IMR-90 (cell line): ENCODE data around the gene GPN1. TPM values are rescaled to one million over a fixed set of nuclear protein-coding genes. Genes with fewer than 3 reads are reported as not detected.

Experiments used
- ATAC-seq: fragments of 200-7000 bp; cut with Tn5 transposase; 2 replicates; pipeline ENCODE4 v1.9.1; 2020; ENCODE audit warnings: low read depth, mild to moderate bottlenecking, moderate library complexity
- BruUV-seq: library from RNA; stranded (reverse); fragments of 400-500 nt; replicated peaks from 2 replicates; lab custom pipeline; 2021; lab: Mats Ljungman, UMichigan
- CTCF ChIA-PET: fragments of 300-600 bp; formaldehyde crosslinking; extraction: SDS; loops from one replicate; lab custom pipeline; 2021; ENCODE audit warnings: antibody characterized with exemption; lab: Yijun Ruan, JAX
- POLR2A ChIA-PET: fragments of 300-600 bp; sonication (Branson Sonifier 250); formaldehyde crosslinking; loops from one replicate; lab custom pipeline; 2022; ENCODE audit warnings: antibody characterized with exemption; ENCODE audit not compliant: unreplicated experiment; lab: Charles Lee
- DNase-seq: peaks from one replicate; pipeline ENCODE4 v3.0.0; 2013
- H2AFZ ChIP-seq: replicated peaks from 2 replicates; pipeline ENCODE3; 2013; ENCODE audit warnings: low read length, mild to moderate bottlenecking; ENCODE audit not compliant: poor library complexity
- H2AK5ac ChIP-seq: 2 replicates; pipeline ENCODE4 v1.6.1; 2013; ENCODE audit warnings: low read depth, low read length, inconsistent platforms
- H2AK9ac ChIP-seq: replicated peaks from 2 replicates; pipeline ENCODE3; 2013; ENCODE audit warnings: mild to moderate bottlenecking, low read depth, low read length, moderate library complexity; ENCODE audit not compliant: poor library complexity
- H2BK120ac ChIP-seq: 2 replicates; pipeline ENCODE4 v1.6.1; 2013; ENCODE audit warnings: low read depth, low read length, inconsistent platforms
- H2BK15ac ChIP-seq: 3 replicates; pipeline ENCODE4 v1.6.1; 2013; ENCODE audit warnings: low read depth, low read length, inconsistent platforms
- H2BK20ac ChIP-seq: 2 replicates; pipeline ENCODE4 v1.6.1; 2013; ENCODE audit warnings: low read depth, mild to moderate bottlenecking, inconsistent platforms, low read length, moderate library complexity
- H2BK5ac ChIP-seq: 2 replicates; pipeline ENCODE4 v1.6.1; 2013; ENCODE audit warnings: mild to moderate bottlenecking, low read depth, low read length, inconsistent platforms; ENCODE audit not compliant: poor library complexity, severe bottlenecking
- H3K14ac ChIP-seq: replicated peaks from 2 replicates; pipeline ENCODE4 v1.6.1; 2013; ENCODE audit warnings: low read depth, low read length, inconsistent platforms
- H3K18ac ChIP-seq: 2 replicates; pipeline ENCODE4 v1.6.1; 2013; ENCODE audit warnings: low read depth, low read length, control low read depth
- H3K23ac ChIP-seq: 2 replicates; pipeline ENCODE4 v1.6.1; 2013; ENCODE audit warnings: low read depth, low read length, inconsistent platforms
- H3K27ac ChIP-seq: 2 replicates; pipeline ENCODE4 v1.5.1; 2013; ENCODE audit warnings: mild to moderate bottlenecking, control low read depth, low read length; ENCODE audit not compliant: insufficient read depth
- H3K27me3 ChIP-seq: 2 replicates; pipeline ENCODE4 v1.6.1; 2013; ENCODE audit warnings: low read length; ENCODE audit not compliant: control insufficient read depth, insufficient read depth
- H3K36me3 ChIP-seq: 2 replicates; pipeline ENCODE4 v1.6.1; 2013; ENCODE audit warnings: low read length, mixed read lengths; ENCODE audit not compliant: control insufficient read depth, insufficient read depth
- H3K4ac ChIP-seq: 2 replicates; pipeline ENCODE4 v1.6.1; 2013; ENCODE audit warnings: low read depth, low read length, inconsistent platforms
- H3K4me1 ChIP-seq: 2 replicates; pipeline ENCODE4 v1.6.1; 2013; ENCODE audit warnings: low read length, mixed read lengths; ENCODE audit not compliant: control insufficient read depth, insufficient read depth
- H3K4me2 ChIP-seq: 2 replicates; pipeline ENCODE4 v1.6.1; 2013; ENCODE audit warnings: low read depth, mild to moderate bottlenecking, control low read depth, low read length, moderate library complexity
- H3K4me3 ChIP-seq: 2 replicates; pipeline ENCODE4 v1.5.1; 2013; ENCODE audit warnings: low read depth, mild to moderate bottlenecking, control low read depth, low read length, moderate library complexity; ENCODE audit not compliant: insufficient read depth
- H3K56ac ChIP-seq: 2 replicates; pipeline ENCODE4 v1.6.1; 2013; ENCODE audit warnings: low read length, inconsistent platforms; ENCODE audit not compliant: insufficient read depth; ENCODE audit errors: extremely low read depth
- H3K79me1 ChIP-seq, 2 experiments: 2 replicates each; pipeline ENCODE4 v1.6.1; 2013; ENCODE audit warnings: low read length in 2 of 2, inconsistent platforms in 1 of 2, low read depth in 1 of 2
- H3K9ac ChIP-seq: 2 replicates; pipeline ENCODE4 v1.6.1; 2013; ENCODE audit warnings: low read depth, low read length, control low read depth
- H3K9me1 ChIP-seq: 2 replicates; pipeline ENCODE4 v1.6.1; 2013; ENCODE audit warnings: low read length, inconsistent platforms; ENCODE audit not compliant: insufficient read depth
- H3K9me3 ChIP-seq: 2 replicates; pipeline ENCODE4 v1.6.1; 2013; ENCODE audit warnings: low read length; ENCODE audit not compliant: control insufficient read depth, insufficient read depth
- H4K20me1 ChIP-seq: 2 replicates; pipeline ENCODE4 v1.6.1; 2013; ENCODE audit warnings: low read length, inconsistent platforms; ENCODE audit not compliant: insufficient read depth
- H4K5ac ChIP-seq: 2 replicates; pipeline ENCODE4 v1.6.1; 2013; ENCODE audit warnings: mild to moderate bottlenecking, low read depth, low read length, control low read depth
- H4K8ac ChIP-seq, 2 experiments: 2 replicates each; pipeline ENCODE4 v1.6.1; 2013; ENCODE audit warnings: low read depth in 2 of 2, low read length in 2 of 2, control low read depth in 1 of 2, inconsistent platforms in 1 of 2
- H4K91ac ChIP-seq: 2 replicates; pipeline ENCODE4 v1.6.1; 2013; ENCODE audit warnings: low read depth, low read length, inconsistent platforms; ENCODE audit not compliant: insufficient read depth
- BHLHE40 ChIP-seq: fragments of 150-350 bp; IDR thresholded peaks from 2 replicates; pipeline ENCODE4 v1.6.1; 2016; ENCODE audit warnings: mild to moderate bottlenecking, low read depth, low read length
- CEBPB ChIP-seq: IDR thresholded peaks from 2 replicates; pipeline ENCODE4 v1.6.1; 2012; ENCODE audit warnings: low read depth, low read length, improper control_type of control experiment
- CHD1 ChIP-seq: IDR thresholded peaks from 2 replicates; pipeline ENCODE4 v1.6.1; 2012; ENCODE audit warnings: low read depth, low read length, improper control_type of control experiment
- CTCF ChIP-seq: conservative IDR thresholded peaks from 2 replicates; pipeline ENCODE4 v1.5.1; 2012; ENCODE audit warnings: mild to moderate bottlenecking, low read depth, low read length, improper control_type of control experiment
- ELK1 ChIP-seq: fragments of 150-350 bp; IDR thresholded peaks from 2 replicates; pipeline ENCODE4 v1.6.1; 2016; ENCODE audit warnings: low read depth, mild to moderate bottlenecking, low read length, moderate library complexity, borderline replicate concordance
- FOS ChIP-seq: fragments of 150-350 bp; IDR thresholded peaks from 2 replicates; pipeline ENCODE4 v1.6.1; 2016; ENCODE audit warnings: low read depth, low read length
- MAFK ChIP-seq: IDR thresholded peaks from 2 replicates; pipeline ENCODE4 v1.6.1; 2012; ENCODE audit warnings: low read depth, low read length, improper control_type of control experiment
- MAZ ChIP-seq: IDR thresholded peaks from 2 replicates; pipeline ENCODE4 v1.6.1; 2012; ENCODE audit warnings: low read depth, mild to moderate bottlenecking, low read length, improper control_type of control experiment, moderate library complexity, borderline replicate concordance
- MXI1 ChIP-seq: IDR thresholded peaks from 2 replicates; pipeline ENCODE4 v1.6.1; 2012; ENCODE audit warnings: low read depth, mild to moderate bottlenecking, low read length, moderate library complexity, borderline replicate concordance
- NFE2L2 ChIP-seq: fragments of 150-350 bp; IDR thresholded peaks from 2 replicates; pipeline ENCODE4 v1.6.1; 2016; ENCODE audit warnings: low read depth, mild to moderate bottlenecking, low read length
- POLR2A ChIP-seq: IDR thresholded peaks from 2 replicates; pipeline ENCODE4 v1.6.1; 2012; ENCODE audit warnings: mild to moderate bottlenecking, low read depth, low read length
- RAD21 ChIP-seq: IDR thresholded peaks from 2 replicates; pipeline ENCODE4 v1.6.1; 2012; ENCODE audit warnings: low read length, improper control_type of control experiment
- RCOR1 ChIP-seq: IDR thresholded peaks from 2 replicates; pipeline ENCODE4 v1.6.1; 2012; ENCODE audit warnings: mild to moderate bottlenecking, low read length, improper control_type of control experiment; ENCODE audit not compliant: insufficient replicate concordance
- RFX5 ChIP-seq: IDR thresholded peaks from 2 replicates; pipeline ENCODE4 v1.8.0; 2012; ENCODE audit warnings: low read depth, mild to moderate bottlenecking, low read length, moderate library complexity
- USF2 ChIP-seq: fragments of 150-350 bp; IDR thresholded peaks from 2 replicates; pipeline ENCODE4 v1.6.1; 2017; ENCODE audit warnings: mild to moderate bottlenecking, antibody characterized with exemption, low read length, low read depth
- WGBS, 2 experiments: methylation state at CpG; one replicate each; pipeline versions ENCODE4 v1.1.5 to v1.1.7; 2013; ENCODE audit warnings: missing lambda C conversion rate in 2 of 2; ENCODE audit not compliant: insufficient read length in 1 of 2; ENCODE audit errors: extremely low coverage in 2 of 2; 5-methylcytosine and 5-hydroxymethylcytosine counted together
- dilution Hi-C: fragments of 300-500 bp; cut with HindIII; formaldehyde crosslinking; loops from one replicate; pipeline ENCODE4 v1.14.3; 2018; ENCODE audit warnings: low sequenced_read_pairs; ENCODE audit not compliant: unreplicated experiment
- in situ Hi-C: fragments of 300-500 bp; cut with MboI; formaldehyde crosslinking; loops from 3 replicates; pipeline ENCODE4 v1.14.3; 2019; ENCODE audit warnings: low sequenced_read_pairs, inconsistent platforms, mixed read lengths
- intact Hi-C: fragments of 100-400 bp; cut with micrococcal nuclease; formaldehyde crosslinking; loops from 2 replicates; pipeline ENCODE4 v1.10.0; 2022
- polyA plus RNA-seq, 3 experiments: library from polyadenylated mRNA; depleted of rRNA; stranded (reverse); fragments of >200 nt; gene quantifications; 2 replicates each; pipeline ENCODE4 v1.2.3, GENCODE V29; 2012; ENCODE audit warnings: low replicate concordance in 1 of 3
- total RNA-seq: library from RNA; depleted of rRNA; stranded (reverse); fragments of >200 nt; gene quantifications from 2 replicates; pipeline ENCODE4 v1.2.3, GENCODE V29; 2012

GPN1 gene
- total and polyA plus RNA-seq, 2 of the 4 experiments (the other 2 are of a cell fraction): 37.8 to 63.8 TPM

GRCh38 chr2:27621524-27621923 is 7.3 kb upstream of the GPN1 start:
- H3K27ac ChIP-seq: no peak overlapping the region
- no peak overlapping the region for H3K4me2 ChIP-seq
- no TSS peak for BruUV-seq
- no peaks in the 10 kb centered on the region for H3K27me3 ChIP-seq
- no peak for ATAC-seq
- peaks cover 35% of the 10 kb centered on the region for H3K36me3 ChIP-seq
- no peak for TF ChIP-seq RCOR1
- TF ChIP-seq NFE2L2: no peak
- no peak for TF ChIP-seq CTCF
- no peak for TF ChIP-seq ELK1
- no peak for TF ChIP-seq POLR2A
- no peak for TF ChIP-seq USF2
- no peak for TF ChIP-seq MXI1
- no peak for TF ChIP-seq MAZ
- TF ChIP-seq RAD21: no peak
- no peak for TF ChIP-seq BHLHE40
- no peak for TF ChIP-seq MAFK
- TF ChIP-seq CEBPB: no peak
- TF ChIP-seq FOS: no peak
- no peak for TF ChIP-seq CHD1
- no peak for TF ChIP-seq RFX5
- no peak overlapping the region for H3K18ac ChIP-seq
- peaks cover 8% of the 10 kb centered on the region; the same call in 1 of the 2 replicates for H3K9me1 ChIP-seq
- peaks cover 7 to 18% of the 10 kb centered on the region in 2 experiments; a peak in 3 of 4 replicates for H3K79me1 ChIP-seq
- H3K9me3 ChIP-seq: no peaks in the 10 kb centered on the region
- in situ Hi-C loops (no loop called here), dilution Hi-C loops (no loop called here), intact Hi-C loops (loop anchor here (10.0 kb wide), 1 partner anchor 217 kb away; the partner anchor contains the start of gene PPM1G)
- H3K4me3 ChIP-seq: no peak overlapping the region
- no peak overlapping the region for H2BK20ac ChIP-seq
- no peak overlapping the region for H2BK5ac ChIP-seq
- no peak overlapping the region for H3K4ac ChIP-seq
- H3K56ac ChIP-seq: no peak overlapping the region
- no peak overlapping the region for H3K14ac ChIP-seq
- no CpG with 5 or more reads among the region's 1 CpG for WGBS, 2 experiments
- no peak for DNase-seq
- no peak overlapping the region for H2BK120ac ChIP-seq
- H3K4me1 ChIP-seq: peaks cover 11% of the 10 kb centered on the region
- no peak overlapping the region for H2BK15ac ChIP-seq
- H2AK5ac ChIP-seq: no peak overlapping the region
- H4K91ac ChIP-seq: no peak overlapping the region
- H4K8ac ChIP-seq: no peak overlapping the region
- no peak overlapping the region for H3K23ac ChIP-seq
- ChIA-PET POLR2A (interaction anchor here (0.6 kb wide), 1 partner anchor 420 kb away, joined by 3 read pairs; no protein-coding TSS in a partner anchor), CTCF (no interaction called here)
- no peak overlapping the region for H4K5ac ChIP-seq
- H3K9ac ChIP-seq: no peak overlapping the region
- no peak overlapping the region for H2AFZ ChIP-seq
- no peak overlapping the region for H2AK9ac ChIP-seq
- H4K20me1 ChIP-seq: no peaks in the 10 kb centered on the region
